GM21447 (cell line): ENCODE data around the gene TSC22D4.
A peak's percentile ranks its signal among the peaks of the same experiment; 100 is the strongest.
"Not testable (repeated sequence)": the region's sequence is repeated elsewhere in the genome, so short reads cannot be mapped to it uniquely, and the experiment has no call there.

Experiments used
- ATAC-seq: cut with Tn5 transposase; IDR thresholded peaks from one replicate; pipeline ENCODE4 v1.9.1; 2021; ENCODE audit not compliant: unreplicated experiment

Gene TSC22D4

DNA sequence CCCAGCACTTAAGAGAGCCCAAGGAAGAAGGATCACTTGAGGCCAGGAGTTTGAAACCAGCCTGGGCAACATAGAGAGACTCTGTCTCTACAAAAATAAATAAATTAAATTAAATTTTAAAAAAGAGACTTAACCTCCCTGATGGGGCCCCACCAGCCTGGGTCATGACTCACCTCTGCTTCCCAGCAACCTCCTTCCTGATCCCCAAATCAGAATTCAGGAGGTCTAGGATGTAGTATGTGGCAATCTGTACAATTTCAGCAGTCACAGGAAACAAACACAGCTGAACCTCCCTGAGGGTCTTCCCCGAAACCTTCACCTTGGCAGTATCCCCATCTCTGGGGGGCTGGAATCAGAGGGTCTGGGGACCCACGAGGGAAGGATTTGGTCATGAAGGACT lies 33.0 kb downstream of the TSC22D4 start:
- no peak for ATAC-seq

DNA sequence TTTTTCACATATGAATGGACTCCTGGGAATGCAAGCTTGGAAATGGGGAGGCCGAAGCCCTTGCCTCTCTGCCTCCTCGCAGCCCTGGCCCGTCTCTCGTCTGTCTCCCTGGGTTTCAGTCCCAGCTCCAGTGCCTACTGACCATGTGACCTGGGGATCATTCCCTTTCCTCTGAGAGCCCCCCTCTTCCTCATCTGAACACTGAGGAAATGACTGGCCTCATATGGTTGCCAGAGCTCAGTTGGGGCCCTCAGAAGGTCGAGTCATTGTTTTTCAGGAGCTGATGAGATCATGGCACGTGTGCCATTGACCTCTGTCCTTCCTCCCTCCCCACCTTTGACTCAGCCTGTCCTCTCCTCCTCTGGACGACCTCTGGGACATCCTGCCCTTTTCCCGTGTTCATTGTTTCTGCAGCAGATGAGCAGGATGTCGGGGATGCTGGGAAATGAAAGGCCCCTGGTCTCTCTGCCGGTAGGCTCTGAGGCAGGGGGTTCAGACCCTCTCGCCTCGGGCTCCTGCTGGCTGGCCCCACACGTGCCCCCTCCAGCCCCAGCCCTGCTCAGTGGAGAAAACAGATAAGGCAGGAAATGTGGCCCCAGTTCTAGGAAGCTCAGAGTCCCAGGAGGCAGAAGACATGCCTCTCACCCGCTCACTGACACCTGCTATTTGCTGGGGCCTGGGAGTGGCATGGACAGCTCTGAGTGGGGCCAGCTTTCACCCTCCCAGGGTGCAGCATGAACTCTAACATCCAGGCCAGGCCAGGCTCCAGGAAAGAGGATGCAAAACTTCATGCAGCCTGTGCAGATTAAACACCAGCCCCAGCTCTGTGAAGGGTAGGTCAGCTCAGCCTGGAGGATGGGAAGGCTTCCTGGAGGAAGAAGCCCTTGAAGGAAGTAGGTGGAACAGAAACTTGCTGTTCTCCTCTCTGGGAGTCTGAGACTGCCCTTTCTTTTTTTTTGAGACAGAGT lies 34.4 kb downstream of the TSC22D4 start:
- no peak for ATAC-seq

- ATAC-seq, result no peak
These were observed 35.7 kb downstream of the TSC22D4 start for GRCh38 chr7:100443096-100443840.

DNA sequence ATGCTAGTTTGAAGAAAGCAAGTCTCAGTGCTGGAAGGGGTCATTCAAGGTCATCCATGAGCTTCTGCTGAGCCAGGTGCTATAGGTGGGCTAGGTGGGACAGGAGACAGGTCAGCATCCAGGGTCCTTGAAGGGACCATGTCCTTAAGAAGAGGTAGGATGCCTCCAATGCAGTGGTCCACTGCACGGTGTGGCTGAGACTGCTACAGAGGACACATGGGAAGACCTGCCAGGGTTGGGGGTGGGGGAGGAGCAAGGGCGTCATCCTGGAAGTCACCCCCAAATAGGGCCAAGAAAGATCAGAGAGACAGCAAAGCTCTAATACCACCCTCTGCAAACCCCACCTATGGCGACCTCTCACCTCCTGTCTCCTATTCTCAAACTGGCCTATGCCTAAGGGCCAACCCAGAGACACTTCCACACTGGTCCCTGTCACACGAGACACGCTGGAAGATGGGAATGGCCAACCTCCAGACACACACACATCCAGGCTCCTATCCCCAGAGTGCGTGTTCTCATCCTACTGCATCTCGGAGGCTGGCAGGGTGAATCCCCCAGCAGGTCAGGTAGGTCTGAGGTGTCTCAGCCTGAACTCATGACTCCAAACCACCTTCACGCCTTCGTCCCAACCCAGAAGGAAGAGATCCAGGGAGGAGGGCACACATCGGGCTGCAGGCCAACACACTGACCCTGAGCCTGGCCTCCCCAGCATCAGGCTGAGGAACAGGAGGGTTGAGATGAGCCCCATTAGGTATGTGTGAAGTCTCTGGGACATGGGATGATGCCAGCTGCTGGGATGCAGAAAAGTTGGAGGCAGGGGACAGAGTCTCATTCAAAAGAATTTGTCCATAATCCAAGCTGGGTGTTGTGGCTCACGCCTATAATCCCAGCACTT lies 37.1 kb downstream of the TSC22D4 start:
- no peak for ATAC-seq

DNA sequence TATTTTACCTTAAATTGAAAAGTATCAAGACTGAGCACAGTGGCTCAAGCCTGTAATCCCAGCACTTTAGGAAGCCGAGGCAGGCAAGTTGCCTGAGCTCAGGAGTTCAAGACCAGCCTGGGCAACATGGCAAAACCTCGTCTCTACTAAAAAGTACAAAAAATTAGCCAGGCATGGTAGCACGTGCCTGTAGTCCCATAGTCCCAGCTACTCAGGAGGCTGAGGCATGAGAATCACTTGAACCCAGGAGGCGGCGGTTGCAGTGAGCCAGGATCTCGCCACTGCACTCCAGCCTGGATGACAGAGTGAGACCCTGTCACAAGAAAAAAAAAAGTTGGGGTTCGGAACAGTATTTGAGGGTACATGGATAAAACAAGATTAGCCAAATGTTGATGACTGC lies 39.8 kb downstream of the TSC22D4 start:
- ATAC-seq, result not testable (repeated sequence)

DNA sequence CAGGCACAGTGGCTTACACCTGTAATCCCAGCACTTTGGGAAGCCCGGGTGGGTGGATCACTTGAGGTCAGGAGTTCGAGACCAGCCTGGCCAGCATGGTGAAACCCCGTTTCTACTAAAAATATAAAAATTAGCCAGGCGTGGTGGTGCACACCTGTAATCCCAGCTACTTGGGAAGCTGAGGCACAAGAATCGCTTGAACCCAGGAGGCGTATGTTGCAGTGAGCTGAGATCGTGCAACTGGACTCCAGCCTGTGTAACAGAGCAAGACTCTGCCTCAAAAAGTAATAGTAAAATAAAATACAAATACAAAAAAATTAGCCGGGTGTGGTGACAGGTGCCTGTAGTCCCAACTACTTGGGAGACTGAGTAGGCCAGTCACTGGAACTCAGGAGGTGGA lies 40.3 kb downstream of the TSC22D4 start:
- not testable (repeated sequence) for ATAC-seq

DNA sequence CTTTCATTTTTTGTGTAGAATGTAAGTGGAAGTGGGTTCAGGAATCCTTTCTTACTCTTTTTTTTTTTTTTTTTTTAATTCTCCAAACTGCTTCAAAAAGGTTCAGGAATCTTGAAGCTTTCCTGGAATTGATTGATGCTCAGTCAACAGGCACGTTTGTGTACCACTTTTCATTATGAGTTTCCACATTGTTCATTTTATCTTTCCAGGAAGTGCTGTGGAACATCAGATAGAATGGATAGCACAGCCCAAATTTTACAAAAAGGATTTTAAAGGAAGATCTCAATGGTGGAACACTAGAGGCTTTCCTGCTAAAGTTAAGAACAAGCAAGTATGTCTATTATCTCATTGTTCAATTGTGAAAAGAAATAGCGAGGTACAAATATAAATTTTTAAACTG lies 40.8 kb downstream of the TSC22D4 start:
- ATAC-seq, result no peak

GRCh38 chr7:100437150-100438100 lies 41.6 kb downstream of the TSC22D4 start:
- ATAC-seq, result no peak

GRCh38 chr7:100435401-100436304 lies 43.4 kb downstream of the TSC22D4 start:
- ATAC-seq, result peak; percentile 26

DNA sequence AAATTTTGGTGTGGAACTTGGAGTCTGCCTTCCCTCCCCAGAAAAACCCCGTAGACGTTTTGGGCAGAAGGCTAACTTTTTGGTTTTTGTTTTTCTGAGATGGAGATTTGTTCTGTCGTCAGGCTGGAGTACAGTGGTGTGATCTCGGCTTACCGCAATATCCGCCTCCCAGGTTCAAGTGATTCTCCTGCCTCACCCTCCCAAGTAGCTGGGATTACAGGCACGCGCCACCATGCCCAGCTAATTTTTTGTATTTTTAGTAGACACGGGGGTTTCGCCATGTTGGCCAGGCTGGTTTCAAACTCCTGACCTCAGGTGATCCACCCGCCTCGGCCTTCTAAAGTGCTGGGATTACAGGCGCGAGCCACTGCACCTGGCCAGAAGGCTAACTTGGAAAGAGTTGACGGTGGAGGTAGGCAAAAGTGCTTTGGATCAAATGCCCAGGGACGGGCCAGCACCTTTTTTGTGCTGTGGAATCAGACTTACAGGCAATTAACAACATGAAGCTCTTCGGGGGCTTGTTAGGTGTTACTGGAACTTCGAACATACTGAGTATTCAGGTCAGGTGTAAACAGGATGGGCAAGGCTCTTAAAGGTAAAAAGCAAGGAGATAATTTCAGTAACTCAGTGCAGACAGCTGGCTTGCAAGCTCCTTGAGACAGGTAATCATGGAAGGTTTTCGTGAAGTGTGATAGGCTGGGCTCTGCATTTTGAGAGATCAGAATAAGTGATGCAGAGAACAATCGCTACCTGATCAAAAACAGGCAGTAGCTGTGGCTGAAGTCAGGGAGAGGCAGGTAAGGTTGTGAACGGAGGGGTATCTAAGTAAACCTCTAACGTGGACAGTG lies 44.5 kb downstream of the TSC22D4 start:
- ATAC-seq, result no peak

DNA sequence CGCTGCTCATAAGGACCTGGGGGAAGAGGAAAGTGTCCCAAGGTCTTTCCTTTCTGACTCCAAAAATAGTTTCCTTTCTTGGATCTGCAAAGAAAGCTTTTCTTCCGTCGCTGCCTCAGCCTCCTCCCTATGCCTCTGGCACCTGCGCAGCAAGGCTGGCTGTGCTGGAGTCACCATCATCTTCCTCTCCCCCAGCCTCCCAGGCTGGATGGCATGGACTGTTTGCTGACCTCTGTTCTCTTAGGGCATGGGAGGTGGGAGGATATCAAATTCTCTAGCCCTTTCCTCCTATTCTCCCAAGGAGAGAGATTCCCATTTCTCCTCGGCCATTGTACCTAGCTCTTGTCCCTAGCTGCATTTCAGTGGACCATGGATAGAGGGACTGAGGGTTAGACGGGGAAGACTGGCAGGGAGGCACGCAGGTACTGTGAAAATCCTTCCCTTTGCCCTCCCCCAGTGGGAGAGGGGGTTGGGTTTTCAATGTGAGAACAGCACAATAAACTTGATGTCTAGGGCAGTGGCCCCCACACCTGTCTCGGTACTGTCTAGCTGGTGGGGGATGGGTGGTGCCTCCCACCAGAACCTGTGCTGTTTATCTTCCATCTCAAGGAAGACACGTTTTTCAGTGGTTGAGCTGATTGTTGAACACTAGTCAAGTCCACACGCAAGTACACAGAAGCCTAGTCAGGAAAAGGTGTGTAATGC lies 45.3 kb downstream of the TSC22D4 start:
- ATAC-seq, result no peak

DNA sequence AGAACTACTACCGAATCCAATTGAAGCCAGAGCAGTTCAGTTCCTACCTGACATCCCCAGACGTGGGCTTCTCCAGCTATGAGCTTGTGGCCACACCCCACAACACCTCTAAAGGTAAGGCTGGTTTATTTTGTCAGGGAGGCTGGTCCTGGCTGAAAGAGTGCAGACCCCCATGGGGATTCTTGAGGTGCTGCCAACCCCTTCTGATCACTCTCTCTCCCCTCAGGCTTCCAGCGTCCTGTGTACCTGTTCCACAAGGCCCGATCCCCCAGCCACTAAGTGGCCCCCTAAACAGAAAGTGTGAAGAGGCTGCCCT lies 45.8 kb downstream of the TSC22D4 start:
- ATAC-seq, result no peak

DNA sequence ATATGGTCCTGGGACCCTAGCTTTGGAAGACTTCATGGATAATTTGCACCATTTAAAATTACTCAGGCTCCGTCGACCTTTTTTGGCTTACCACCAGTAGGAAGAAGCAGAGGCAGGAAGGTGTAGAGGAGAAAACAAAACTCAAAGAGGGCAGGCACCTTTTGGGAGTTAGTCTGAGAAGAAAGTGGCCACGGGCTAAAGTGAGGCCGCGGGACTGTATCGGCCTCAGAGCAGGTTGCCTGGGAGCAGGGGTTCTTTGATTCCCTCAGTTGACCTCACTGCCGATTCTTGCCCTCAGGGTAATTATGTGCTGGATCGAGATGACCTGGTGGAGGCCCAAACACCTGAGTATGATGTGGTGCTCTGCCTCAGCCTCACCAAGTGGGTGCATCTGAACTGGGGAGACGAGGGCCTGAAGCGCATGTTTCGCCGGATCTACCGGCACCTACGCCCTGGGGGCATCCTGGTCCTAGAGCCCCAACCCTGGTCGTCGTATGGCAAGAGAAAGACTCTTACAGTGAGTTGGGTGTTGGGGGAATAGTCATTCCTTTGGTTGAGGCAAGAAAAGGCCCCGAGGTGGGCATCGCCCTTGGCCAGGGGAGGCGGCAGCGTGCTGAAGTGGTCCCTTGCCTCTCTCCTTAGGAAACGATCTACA lies 46.3 kb downstream of the TSC22D4 start:
- no peak for ATAC-seq

DNA sequence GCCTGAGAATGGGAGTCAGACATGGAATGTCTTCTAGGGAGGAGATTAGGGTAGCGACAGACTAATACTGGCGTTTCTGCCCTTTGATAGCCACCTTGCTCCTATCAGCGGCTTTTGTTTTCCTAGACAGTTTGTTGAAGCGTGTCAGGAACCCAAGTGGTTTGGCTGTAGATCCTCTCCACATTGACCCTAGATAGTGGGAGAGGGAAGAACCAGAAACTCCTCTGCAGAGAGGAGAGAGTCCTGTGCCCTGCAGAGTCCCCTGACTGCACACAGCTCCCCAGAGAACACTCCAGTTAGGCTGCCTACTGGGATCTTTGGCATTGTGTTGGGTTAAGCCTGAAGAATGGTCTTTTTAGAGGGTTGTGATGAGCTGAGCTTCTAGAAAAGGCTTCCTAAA lies 47.0 kb downstream of the TSC22D4 start:
- ATAC-seq, result no peak

DNA sequence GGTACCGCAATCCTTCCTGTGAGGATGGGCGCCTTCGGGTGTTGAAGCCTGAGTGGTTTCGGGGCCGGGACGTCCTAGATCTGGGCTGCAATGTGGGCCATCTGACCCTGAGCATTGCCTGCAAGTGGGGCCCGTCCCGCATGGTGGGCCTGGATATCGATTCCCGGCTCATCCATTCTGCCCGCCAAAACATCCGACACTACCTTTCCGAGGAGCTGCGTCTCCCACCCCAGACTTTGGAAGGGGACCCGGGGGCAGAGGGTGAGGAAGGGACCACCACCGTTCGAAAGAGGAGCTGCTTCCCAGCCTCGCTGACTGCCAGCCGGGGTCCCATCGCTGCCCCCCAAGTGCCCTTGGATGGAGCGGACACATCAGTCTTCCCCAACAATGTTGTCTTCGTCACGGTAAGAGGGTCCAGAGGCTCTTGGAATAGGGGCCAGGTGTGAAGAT lies 47.7 kb downstream of the TSC22D4 start:
- no peak for ATAC-seq

DNA sequence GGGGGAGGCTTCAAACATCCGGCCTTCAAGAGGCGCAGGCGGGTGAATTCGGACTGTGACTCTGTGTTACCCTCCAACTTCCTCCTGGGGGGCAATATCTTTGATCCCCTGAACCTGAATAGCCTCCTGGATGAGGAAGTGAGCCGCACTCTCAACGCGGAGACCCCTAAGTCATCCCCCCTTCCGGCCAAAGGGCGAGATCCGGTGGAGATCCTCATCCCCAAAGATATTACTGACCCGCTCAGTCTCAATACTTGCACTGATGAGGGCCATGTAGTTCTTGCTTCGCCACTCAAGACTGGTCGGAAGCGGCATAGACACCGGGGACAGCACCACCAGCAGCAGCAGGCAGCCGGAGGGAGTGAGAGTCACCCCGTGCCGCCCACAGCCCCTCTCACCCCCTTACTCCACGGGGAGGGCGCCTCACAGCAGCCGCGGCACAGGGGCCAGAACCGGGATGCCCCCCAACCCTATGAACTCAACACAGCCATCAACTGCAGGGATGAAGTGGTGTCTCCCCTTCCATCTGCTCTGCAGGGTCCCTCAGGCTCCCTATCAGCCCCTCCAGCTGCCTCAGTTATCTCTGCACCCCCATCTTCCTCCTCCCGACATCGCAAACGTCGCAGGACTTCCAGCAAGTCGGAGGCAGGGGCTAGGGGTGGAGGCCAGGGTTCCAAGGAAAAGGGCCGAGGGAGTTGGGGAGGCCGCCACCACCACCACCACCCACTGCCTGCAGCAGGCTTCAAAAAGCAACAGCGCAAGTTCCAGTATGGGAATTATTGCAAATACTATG lies 48.3 kb downstream of the TSC22D4 start:
- ATAC-seq, result peak; percentile 2
